Limb (tissue), 2 donors: Measurements from ENCODE around the gene AADAC.
"Not testable (repeated sequence)": the region's sequence is repeated elsewhere in the genome, so short reads cannot be mapped to it uniquely, and the experiment has no call there.

Source experiments
- DNase-seq, 2 donors: peaks; one replicate each; pipeline ENCODE4 v3.0.0-alpha.2; 2016; ENCODE audit errors: extremely low spot score in 2 of 2

The AADAC gene

GRCh38 chr3:151856641-151857040 lies 42.7 kb downstream of the AADAC start:
- no peak for DNase-seq

- DNase-seq: no peak
These were observed 45.3 kb downstream of the AADAC start for GRCh38 chr3:151859233-151859673.

- DNase-seq: no peak
These were observed 46.0 kb downstream of the AADAC start for GRCh38 chr3:151859905-151860304.

- no peak for DNase-seq
These were observed 49.7 kb downstream of the AADAC start for GRCh38 chr3:151863611-151864010.

GRCh38 chr3:151864423-151865101 lies 50.6 kb downstream of the AADAC start:
- no peak for DNase-seq

GRCh38 chr3:151866711-151867410 lies 52.9 kb downstream of the AADAC start:
- DNase-seq: peak in 1 of 2 donors; percentile 30

- DNase-seq: no peak
These were observed 53.8 kb downstream of the AADAC start for GRCh38 chr3:151867666-151868065.

- DNase-seq: no peak
These were observed 55.3 kb downstream of the AADAC start for GRCh38 chr3:151869181-151869580.

GRCh38 chr3:151871639-151872468 lies 57.9 kb downstream of the AADAC start:
- no peak for DNase-seq

- DNase-seq: no peak
These were observed 59.5 kb downstream of the AADAC start, which contains the start of gene SUCNR1 for GRCh38 chr3:151873398-151873797. TSS of gene SUCNR1 (plus strand) at chr3:151873643. CDS start at chr3:151879893, 6,250 bp downstream.

GRCh38 chr3:151874079-151874478 lies 60.2 kb downstream of the AADAC start:
- not testable (repeated sequence) for DNase-seq

GRCh38 chr3:151875759-151876158 lies 61.8 kb downstream of the AADAC start:
- DNase-seq: no peak

GRCh38 chr3:151877269-151877668 lies 63.4 kb downstream of the AADAC start:
- no peak for DNase-seq
